MCF 10A (cell line): ENCODE measurements around the gene CSNK1G2. TPM values are rescaled to one million over a fixed set of nuclear protein-coding genes. Genes with fewer than 3 reads are reported as not detected.

Experiments used
- BruUV-seq: library from RNA; stranded (reverse); fragments of 400-500 nt; replicated peaks from 2 replicates; lab custom pipeline; 2021; lab: Mats Ljungman, UMichigan
- CTCF ChIA-PET: fragments of 300-600 bp; sonication (Branson Sonifier 250); formaldehyde crosslinking; extraction: SDS; loops from one replicate; lab custom pipeline; 2021; ENCODE audit warnings: antibody characterized with exemption, inconsistent platforms; lab: Yijun Ruan, JAX
- POLR2A ChIA-PET: fragments of 300-600, 350-650 bp; sonication (Branson Sonifier 250); formaldehyde crosslinking; extraction: SDS; loops from one replicate; lab custom pipeline; 2020; ENCODE audit warnings: antibody characterized with exemption, inconsistent platforms; lab: Yijun Ruan, JAX
- DNase-seq: peaks from one replicate; pipeline ENCODE4 v3.0.0-alpha.2; 2018; ENCODE audit not compliant: unreplicated experiment
- H3K27ac Mint-ChIP-seq: one replicate; pipeline ENCODE4 v1.8.0; 2022; ENCODE audit warnings: mild to moderate bottlenecking, low read depth, mixed read lengths; ENCODE audit not compliant: unreplicated experiment
- H3K27me3 Mint-ChIP-seq: one replicate; pipeline ENCODE4 v1.8.0; 2022; ENCODE audit warnings: mixed read lengths; ENCODE audit not compliant: insufficient read depth, unreplicated experiment
- H3K36me3 Mint-ChIP-seq: one replicate; pipeline ENCODE4 v1.8.0; 2022; ENCODE audit warnings: mild to moderate bottlenecking, moderate library complexity, mixed read lengths; ENCODE audit not compliant: insufficient read depth, unreplicated experiment
- H3K4me1 Mint-ChIP-seq: one replicate; pipeline ENCODE4 v1.8.0; 2022; ENCODE audit warnings: mixed read lengths; ENCODE audit not compliant: insufficient read depth, unreplicated experiment
- H3K4me3 Mint-ChIP-seq: one replicate; pipeline ENCODE4 v1.8.0; 2022; ENCODE audit warnings: mild to moderate bottlenecking, moderate library complexity, mixed read lengths; ENCODE audit not compliant: unreplicated experiment
- H3K9me3 Mint-ChIP-seq: one replicate; pipeline ENCODE4 v1.8.0; 2022; ENCODE audit warnings: mixed read lengths; ENCODE audit not compliant: unreplicated experiment
- CTCF ChIP-seq: fragments of 200-600 bp; IDR thresholded peaks from one replicate; pipeline ENCODE4 v1.8.0; 2022; ENCODE audit warnings: antibody characterized with exemption, mild to moderate bottlenecking; ENCODE audit not compliant: unreplicated experiment
- intact Hi-C: fragments of 100-400 bp; cut with micrococcal nuclease; formaldehyde crosslinking; loops from 2 replicates; pipeline ENCODE4 v1.14.1; 2022
- total RNA-seq: library from RNA; stranded (reverse); gene quantifications from 2 replicates; pipeline ENCODE4 v1.2.3, GENCODE V29; 2022

CSNK1G2 gene
- total RNA-seq, 1 experiment from 2014 or later = 48.5 TPM

GRCh38 chr19:1970003-1970805, 29.2 kb downstream of the CSNK1G2 start:
- POLR2A ChIA-PET = interaction anchor here (0.7 kb wide), 2 partner anchors 65 to 500 kb away, joined by 3 read pairs; no protein-coding TSS in a partner anchor
- CTCF ChIA-PET = no interaction called here
- DNase-seq = peak; percentile 40
- no peaks in the 10 kb centered on the region for H3K4me1 Mint-ChIP-seq
- BruUV-seq = no TSS peak
- peaks cover 15% of the 10 kb centered on the region for H3K36me3 Mint-ChIP-seq
- H3K4me3 Mint-ChIP-seq = no peak overlapping the region
- TF ChIP-seq CTCF = no peak
- intact Hi-C loops = no loop called here
- H3K27ac Mint-ChIP-seq = no peak overlapping the region
- no peaks in the 10 kb centered on the region for H3K9me3 Mint-ChIP-seq
- H3K27me3 Mint-ChIP-seq = no peaks in the 10 kb centered on the region

- no peak for DNase-seq
- BruUV-seq = no TSS peak
- TF ChIP-seq CTCF = no peak
- no peaks in the 10 kb centered on the region for H3K27me3 Mint-ChIP-seq
- H3K27ac Mint-ChIP-seq = no peak overlapping the region
- ChIA-PET CTCF (no interaction called here), POLR2A (interaction anchor here (0.7 kb wide), 2 partner anchors 64 to 501 kb away, joined by 3 read pairs; no protein-coding TSS in a partner anchor)
- H3K4me3 Mint-ChIP-seq = no peak overlapping the region
- peaks cover 22% of the 10 kb centered on the region for H3K36me3 Mint-ChIP-seq
- intact Hi-C loops = no loop called here
- no peaks in the 10 kb centered on the region for H3K9me3 Mint-ChIP-seq
- no peaks in the 10 kb centered on the region for H3K4me1 Mint-ChIP-seq
Observed at GRCh38 chr19:1970806-1971502, 30.0 kb downstream of the CSNK1G2 start.

GRCh38 chr19:1974381-1975161, 33.6 kb downstream of the CSNK1G2 start:
- Mint-ChIP-seq H3K4me1 (no peaks in the 10 kb centered on the region), H3K27me3 (no peaks in the 10 kb centered on the region), H3K9me3 (no peaks in the 10 kb centered on the region), H3K27ac (no peak overlapping the region), H3K4me3 (no peak overlapping the region), H3K36me3 (peaks cover 29% of the 10 kb centered on the region)
- intact Hi-C loops = no loop called here
- DNase-seq = no peak
- ChIA-PET CTCF (no interaction called here), POLR2A (no interaction called here)
- no TSS peak for BruUV-seq
- no peak for TF ChIP-seq CTCF

GRCh38 chr19:1975162-1975480, 34.1 kb downstream of the CSNK1G2 start:
- H3K9me3 Mint-ChIP-seq = no peaks in the 10 kb centered on the region
- no peak for TF ChIP-seq CTCF
- ChIA-PET CTCF (no interaction called here), POLR2A (no interaction called here)
- no peaks in the 10 kb centered on the region for H3K27me3 Mint-ChIP-seq
- H3K36me3 Mint-ChIP-seq = peaks cover 28% of the 10 kb centered on the region
- no peaks in the 10 kb centered on the region for H3K4me1 Mint-ChIP-seq
- no peak for DNase-seq
- H3K4me3 Mint-ChIP-seq = no peak overlapping the region
- no TSS peak for BruUV-seq
- intact Hi-C loops = no loop called here
- no peak overlapping the region for H3K27ac Mint-ChIP-seq
